HepG2 (cell line): Measurements from ENCODE around the gene SLC1A5. TPM values are rescaled to one million over a fixed set of nuclear protein-coding genes. Genes with fewer than 3 reads are reported as not detected.
A peak's percentile ranks its signal among the peaks of the same experiment; 100 is the strongest.

ENCODE experiments used
- ATAC-seq: fragments of 200-7000 bp; cut with Tn5 transposase; 3 replicates; pipeline ENCODE4 v1.9.1; 2020; ENCODE audit warnings: mild to moderate bottlenecking, moderate library complexity
- BruUV-seq: library from RNA; stranded (reverse); fragments of 400-500 nt; replicated peaks from 2 replicates; lab custom pipeline; 2021; lab: Mats Ljungman, UMichigan
- CTCF ChIA-PET: fragments of 300-600 bp; formaldehyde crosslinking; extraction: SDS; loops from one replicate; lab custom pipeline; 2021; ENCODE audit warnings: low total read pairs, inconsistent platforms, low intra/inter-chr PET ratio; lab: Yijun Ruan, JAX
- POLR2A ChIA-PET: fragments of 350-600 bp; sonication (Branson Sonifier 250); formaldehyde crosslinking; loops from one replicate; lab custom pipeline; 2020; ENCODE audit warnings: antibody characterized with exemption, inconsistent platforms; lab: Yijun Ruan, JAX
- DNase-seq: peaks from one replicate; pipeline ENCODE4 v3.0.0-alpha.2; 2015; ENCODE audit warnings: low spot score
- FAIRE-seq: peaks from 3 replicates; lab custom pipeline; 2011; peaks lifted over from hg19 to GRCh38; lab: Jason Lieb, UNC
- H2AFZ ChIP-seq: one replicate; pipeline ENCODE4 v1.6.1; 2011; ENCODE audit warnings: low read length, inconsistent platforms
- H3K27ac ChIP-seq: fragments of 300-600 bp; 3 replicates; pipeline ENCODE4 v1.8.0; 2011; ENCODE audit warnings: mixed run types, mild to moderate bottlenecking, mixed read lengths, low read length, inconsistent platforms; ENCODE audit not compliant: insufficient read depth; ENCODE audit errors: extremely low read length
- H3K27me3 ChIP-seq, 2 experiments: fragments of 200-600 bp in 1 of 2; 2 replicates in 1 of 2; 3 replicates in 1 of 2; pipeline versions ENCODE4 v1.6.0 to v1.8.0; 2011; ENCODE audit warnings: low read length in 2 of 2, mild to moderate bottlenecking in 2 of 2, moderate library complexity in 2 of 2, inconsistent platforms in 1 of 2; ENCODE audit not compliant: insufficient read depth in 2 of 2, control insufficient read depth in 1 of 2
- H3K36me3 ChIP-seq, 2 experiments: fragments of 200-600 bp in 1 of 2; replicated peaks in 1 of 2; 2 replicates in 1 of 2; 3 replicates in 1 of 2; pipeline versions ENCODE4 v1.5.1 to v1.8.0; 2011; ENCODE audit warnings: low read length in 2 of 2, inconsistent platforms in 1 of 2; ENCODE audit not compliant: insufficient read depth in 2 of 2, control insufficient read depth in 1 of 2
- H3K4me1 ChIP-seq: 2 replicates; pipeline ENCODE4 v1.5.1; 2012; ENCODE audit warnings: low read length, inconsistent platforms; ENCODE audit not compliant: insufficient read depth
- H3K4me2 ChIP-seq: 2 replicates; pipeline ENCODE4 v1.6.0; 2011; ENCODE audit warnings: low read depth, low read length, inconsistent platforms
- H3K4me3 ChIP-seq, 3 experiments: fragments of 200-600 bp in 1 of 3; sonication (generic), shearing (Covaris generic) in 1 of 3; replicated peaks in 1 of 3; 2 replicates each; pipeline ENCODE4 v1.5.1; 2011 to 2016; ENCODE audit warnings: low read length in 3 of 3, inconsistent platforms in 2 of 3, low read depth in 2 of 3, mild to moderate bottlenecking in 2 of 3, control low read depth in 1 of 3, mixed read lengths in 1 of 3; ENCODE audit not compliant: insufficient read depth in 1 of 3
- H3K79me2 ChIP-seq: one replicate; pipeline ENCODE4 v1.6.1; 2011; ENCODE audit warnings: low read length, inconsistent platforms; ENCODE audit not compliant: insufficient read depth
- H3K9ac ChIP-seq: 2 replicates; pipeline ENCODE4 v1.6.0; 2011; ENCODE audit warnings: mild to moderate bottlenecking, low read depth, low read length, inconsistent platforms; ENCODE audit not compliant: insufficient read depth
- H3K9me3 ChIP-seq: 2 replicates; pipeline ENCODE4 v1.5.1; 2012; ENCODE audit warnings: mild to moderate bottlenecking, low read length
- H4K20me1 ChIP-seq: 2 replicates; pipeline ENCODE4 v1.6.0; 2011; ENCODE audit warnings: inconsistent platforms, mild to moderate bottlenecking, low read length, moderate library complexity; ENCODE audit not compliant: insufficient read depth
- GZF1 ChIP-seq: sonication (generic); formaldehyde crosslinking; IDR thresholded peaks from 2 replicates; pipeline ENCODE4 v1.5.1; 2020; ENCODE audit warnings: mild to moderate bottlenecking, missing genetic modification reagents
- IRF2 ChIP-seq: IDR thresholded peaks from 2 replicates; pipeline ENCODE4 v1.6.1; 2018; ENCODE audit warnings: missing genetic modification reagents, missing compliant biosample characterization
- MEIS1 ChIP-seq: sonication (generic); formaldehyde crosslinking; IDR thresholded peaks from 2 replicates; pipeline ENCODE4 v1.9.0; 2021; ENCODE audit warnings: mild to moderate bottlenecking, missing genetic modification reagents, moderate library complexity, borderline replicate concordance
- MEIS2 ChIP-seq: sonication (generic); formaldehyde crosslinking; IDR thresholded peaks from 2 replicates; pipeline ENCODE4 v1.9.0; 2021; ENCODE audit warnings: mild to moderate bottlenecking, missing genetic modification reagents
- RAD21 ChIP-seq: fragments of 450-650 bp; formaldehyde crosslinking; IDR thresholded peaks from 2 replicates; pipeline ENCODE4 v1.5.0; 2020; ENCODE audit warnings: mild to moderate bottlenecking
- SAP130 ChIP-seq: IDR thresholded peaks from 2 replicates; pipeline ENCODE4 v1.6.1; 2016; ENCODE audit warnings: low read depth
- STAG1 ChIP-seq: sonication (generic); formaldehyde crosslinking; IDR thresholded peaks from 2 replicates; pipeline ENCODE4 v1.4.0; 2020; ENCODE audit warnings: missing genetic modification reagents
- SYNCRIP ChIP-seq: fragments of 200-400 bp; formaldehyde crosslinking; IDR thresholded peaks from 2 replicates; pipeline ENCODE4 v1.6.1; 2018; ENCODE audit warnings: mild to moderate bottlenecking, low read depth, low read length; ENCODE audit not compliant: insufficient read depth
- TEAD3 ChIP-seq: optimal IDR thresholded peaks from 2 replicates; pipeline ENCODE3; 2016; ENCODE audit warnings: borderline replicate concordance
- ZFX ChIP-seq: sonication (generic); formaldehyde crosslinking; IDR thresholded peaks from 2 replicates; pipeline ENCODE4 v1.4.0; 2020; ENCODE audit warnings: mild to moderate bottlenecking, low read depth, missing genetic modification reagents, moderate library complexity
- ZNF34 ChIP-seq: sonication (generic); formaldehyde crosslinking; IDR thresholded peaks from 2 replicates; pipeline ENCODE4 v1.4.0; 2020; ENCODE audit warnings: mild to moderate bottlenecking, missing genetic modification reagents, borderline replicate concordance
- WGBS: methylation state at CpG from one replicate; pipeline ENCODE4 v1.1.6; 2017; ENCODE audit warnings: low lambda C conversion rate; 5-methylcytosine and 5-hydroxymethylcytosine counted together
- in situ Hi-C: cut with HindIII; loops from 2 replicates; pipeline ENCODE4 v1.10.0; 2017; ENCODE audit warnings: low pct_unique_long_range_greater_than_20kb; ENCODE audit not compliant: extremely low pct_ligation_motif_present
- intact Hi-C: fragments of 100-400 bp; cut with micrococcal nuclease; formaldehyde crosslinking; loops from one replicate; pipeline ENCODE4 v1.10.0; 2022; ENCODE audit not compliant: unreplicated experiment
- polyA plus RNA-seq, 8 experiments: library from polyadenylated mRNA; depleted of rRNA in 3 of 8; stranded (reverse) in 7 of 8; unstranded in 1 of 8; fragments of >200 nt; fragmentation: Illumina TruSeq in 4 of 8; extraction: Trizol in 4 of 8; gene quantifications; 2 replicates each; pipeline versions ENCODE4 v1.2.1 to v1.2.3, GENCODE V29; 2011 to 2016; ENCODE audit warnings: low read depth in 4 of 8, missing spikeins in 1 of 8, mixed read lengths in 1 of 8; ENCODE audit not compliant: insufficient read depth in 1 of 8
- total RNA-seq, 5 experiments: library from RNA; depleted of rRNA; stranded (reverse); fragments of >200 nt; fragmentation: Illumina TruSeq; extraction: Trizol; gene quantifications; 2 replicates each; pipeline ENCODE4 v1.2.3, GENCODE V29; 2016; ENCODE audit warnings: low read depth in 1 of 5
- TF ChIP-seq, protein P1 (sequence below): sonication (generic); formaldehyde crosslinking; IDR thresholded peaks from 2 replicates; pipeline ENCODE4 v1.8.0; 2022; ENCODE audit warnings: missing genetic modification reagents, low read depth, mild to moderate bottlenecking, borderline replicate concordance
- TF ChIP-seq, protein P2 (sequence below): IDR thresholded peaks from 2 replicates; pipeline ENCODE4 v1.6.1; 2016; ENCODE audit warnings: low read depth, borderline replicate concordance
- TF ChIP-seq, protein P3 (sequence below), 2 experiments: sonication (generic) in 1 of 2; formaldehyde crosslinking in 1 of 2; IDR thresholded peaks; 2 replicates each; pipeline versions ENCODE4 v1.4.0 to v1.6.1; 2018 to 2020; ENCODE audit warnings: missing genetic modification reagents in 2 of 2, borderline replicate concordance in 1 of 2, low read depth in 1 of 2, mild to moderate bottlenecking in 1 of 2, missing biosample characterization in 1 of 2
- TF ChIP-seq, protein P4 (sequence below): sonication (generic); formaldehyde crosslinking; IDR thresholded peaks from 2 replicates; pipeline ENCODE4 v1.9.0; 2022; ENCODE audit warnings: missing genetic modification reagents, mild to moderate bottlenecking, borderline replicate concordance
- TF ChIP-seq, protein P5 (sequence below): sonication (generic); formaldehyde crosslinking; IDR thresholded peaks from 2 replicates; pipeline ENCODE4 v1.5.0; 2020; ENCODE audit warnings: mild to moderate bottlenecking, missing genetic modification reagents, moderate library complexity

The SLC1A5 gene
- total and polyA plus RNA-seq, 2 of the 13 experiments (the other 11 are each of a cell fraction or from before 2014, with no cell fraction given) = 120 to 159 TPM

DNA sequence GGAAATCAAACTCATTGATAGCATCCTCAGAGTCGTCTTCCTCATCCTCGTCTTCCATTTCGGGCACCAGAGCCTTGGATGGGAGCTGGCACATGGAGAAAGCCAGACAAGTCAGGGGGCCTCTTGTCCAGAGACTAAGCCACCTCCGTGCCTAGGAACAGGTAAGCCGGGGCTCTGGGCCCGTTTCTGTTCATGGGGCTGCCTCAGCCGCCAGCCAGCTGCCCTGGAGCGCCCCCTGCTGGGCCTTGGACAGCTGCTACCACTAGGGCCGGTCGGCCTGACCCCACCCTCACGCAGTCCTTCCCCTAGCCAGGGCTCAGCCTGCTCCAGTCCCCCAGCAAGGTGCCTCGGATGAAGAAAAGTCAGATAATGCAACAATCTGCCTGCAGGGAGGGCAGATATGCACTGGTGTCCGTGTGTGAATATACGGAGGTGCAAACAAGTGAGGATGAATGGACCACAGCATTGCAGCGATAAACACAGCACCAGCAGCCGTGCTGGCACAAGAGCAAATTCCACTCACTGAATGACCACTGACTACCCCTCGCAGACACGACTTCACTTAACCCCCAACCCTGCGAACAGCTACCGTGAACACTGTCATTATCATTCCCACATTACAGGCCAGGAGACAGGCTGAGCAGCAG, 59.6 kb downstream of the SLC1A5 start:
- ChIA-PET CTCF (interaction anchor here (2.8 kb wide), 1 partner anchor 24 kb away, joined by 22 read pairs; no protein-coding TSS in a partner anchor), POLR2A (interaction anchor here (1.0 to 1.3 kb wide), 2 partner anchors 9 to 12 kb away, joined by 3 read pairs; partner anchors contain the start of gene PRKD2)
- TF ChIP-seq, protein P1, sequence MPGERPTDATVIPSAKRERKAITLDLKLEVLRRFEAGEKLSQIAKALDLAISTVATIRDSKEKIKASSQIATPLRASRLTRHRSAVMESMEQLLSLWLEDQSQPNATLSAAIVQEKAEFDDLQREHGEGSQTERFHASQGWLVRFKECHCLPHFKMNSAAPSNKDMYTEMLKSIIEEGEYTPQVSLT (CRISPR knock-in tag) = no peak
- TF ChIP-seq GZF1 (CRISPR knock-in tag) (no peak), SAP130 (CRISPR knock-in tag) (0 out of 2 replicates have a peak, but pooled peaks have one; percentile 26), TEAD3 (CRISPR knock-in tag) (peak; percentile 16), ZFX (CRISPR knock-in tag) (peak; percentile 41; the same call in 1 of the 2 replicates), ZNF34 (no peak), SYNCRIP (no peak), STAG1 (CRISPR knock-in tag) (peak; percentile 72), IRF2 (0 out of 2 replicates have a peak, but pooled peaks have one; percentile 21), MEIS1 (CRISPR knock-in tag) (0 out of 2 replicates have a peak, but pooled peaks have one; percentile 23), MEIS2 (CRISPR knock-in tag) (0 out of 2 replicates have a peak, but pooled peaks have one; percentile 53), RAD21 (CRISPR knock-in tag) (peak; percentile 86)
- TF ChIP-seq, protein P2, sequence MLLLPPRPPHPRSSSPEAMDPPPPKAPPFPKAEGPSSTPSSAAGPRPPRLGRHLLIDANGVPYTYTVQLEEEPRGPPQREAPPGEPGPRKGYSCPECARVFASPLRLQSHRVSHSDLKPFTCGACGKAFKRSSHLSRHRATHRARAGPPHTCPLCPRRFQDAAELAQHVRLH = peak; percentile 36; the same call in 1 of the 2 replicates
- TF ChIP-seq, protein P3, sequence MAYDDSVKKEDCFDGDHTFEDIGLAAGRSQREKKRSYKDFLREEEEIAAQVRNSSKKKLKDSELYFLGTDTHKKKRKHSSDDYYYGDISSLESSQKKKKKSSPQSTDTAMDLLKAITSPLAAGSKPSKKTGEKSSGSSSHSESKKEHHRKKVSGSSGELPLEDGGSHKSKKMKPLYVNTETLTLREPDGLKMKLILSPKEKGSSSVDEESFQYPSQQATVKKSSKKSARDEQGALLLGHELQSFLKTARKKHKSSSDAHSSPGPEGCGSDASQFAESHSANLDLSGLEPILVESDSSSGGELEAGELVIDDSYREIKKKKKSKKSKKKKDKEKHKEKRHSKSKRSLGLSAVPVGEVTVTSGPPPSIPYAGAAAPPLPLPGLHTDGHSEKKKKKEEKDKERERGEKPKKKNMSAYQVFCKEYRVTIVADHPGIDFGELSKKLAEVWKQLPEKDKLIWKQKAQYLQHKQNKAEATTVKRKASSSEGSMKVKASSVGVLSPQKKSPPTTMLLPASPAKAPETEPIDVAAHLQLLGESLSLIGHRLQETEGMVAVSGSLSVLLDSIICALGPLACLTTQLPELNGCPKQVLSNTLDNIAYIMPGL (CRISPR knock-in tag; IDR thresholded peaks at IDR 0.05; ENCODE audit: borderline replicate concordance in 1 of 2, low read depth in 1 of 2) = peak in 1 of 2 experiments; percentile 44; a peak in 1 of 4 replicates
- TF ChIP-seq, protein P4, sequence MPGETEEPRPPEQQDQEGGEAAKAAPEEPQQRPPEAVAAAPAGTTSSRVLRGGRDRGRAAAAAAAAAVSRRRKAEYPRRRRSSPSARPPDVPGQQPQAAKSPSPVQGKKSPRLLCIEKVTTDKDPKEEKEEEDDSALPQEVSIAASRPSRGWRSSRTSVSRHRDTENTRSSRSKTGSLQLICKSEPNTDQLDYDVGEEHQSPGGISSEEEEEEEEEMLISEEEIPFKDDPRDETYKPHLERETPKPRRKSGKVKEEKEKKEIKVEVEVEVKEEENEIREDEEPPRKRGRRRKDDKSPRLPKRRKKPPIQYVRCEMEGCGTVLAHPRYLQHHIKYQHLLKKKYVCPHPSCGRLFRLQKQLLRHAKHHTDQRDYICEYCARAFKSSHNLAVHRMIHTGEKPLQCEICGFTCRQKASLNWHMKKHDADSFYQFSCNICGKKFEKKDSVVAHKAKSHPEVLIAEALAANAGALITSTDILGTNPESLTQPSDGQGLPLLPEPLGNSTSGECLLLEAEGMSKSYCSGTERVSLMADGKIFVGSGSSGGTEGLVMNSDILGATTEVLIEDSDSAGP (CRISPR knock-in tag) = peak; percentile 47; the same call in 1 of the 2 replicates
- TF ChIP-seq, protein P5, sequence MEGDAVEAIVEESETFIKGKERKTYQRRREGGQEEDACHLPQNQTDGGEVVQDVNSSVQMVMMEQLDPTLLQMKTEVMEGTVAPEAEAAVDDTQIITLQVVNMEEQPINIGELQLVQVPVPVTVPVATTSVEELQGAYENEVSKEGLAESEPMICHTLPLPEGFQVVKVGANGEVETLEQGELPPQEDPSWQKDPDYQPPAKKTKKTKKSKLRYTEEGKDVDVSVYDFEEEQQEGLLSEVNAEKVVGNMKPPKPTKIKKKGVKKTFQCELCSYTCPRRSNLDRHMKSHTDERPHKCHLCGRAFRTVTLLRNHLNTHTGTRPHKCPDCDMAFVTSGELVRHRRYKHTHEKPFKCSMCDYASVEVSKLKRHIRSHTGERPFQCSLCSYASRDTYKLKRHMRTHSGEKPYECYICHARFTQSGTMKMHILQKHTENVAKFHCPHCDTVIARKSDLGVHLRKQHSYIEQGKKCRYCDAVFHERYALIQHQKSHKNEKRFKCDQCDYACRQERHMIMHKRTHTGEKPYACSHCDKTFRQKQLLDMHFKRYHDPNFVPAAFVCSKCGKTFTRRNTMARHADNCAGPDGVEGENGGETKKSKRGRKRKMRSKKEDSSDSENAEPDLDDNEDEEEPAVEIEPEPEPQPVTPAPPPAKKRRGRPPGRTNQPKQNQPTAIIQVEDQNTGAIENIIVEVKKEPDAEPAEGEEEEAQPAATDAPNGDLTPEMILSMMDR (CRISPR knock-in tag) = peak; percentile 94

More for the DNA sequence above, 59.6 kb downstream of the SLC1A5 start:
- no TSS peak for BruUV-seq
- in situ Hi-C loops (no loop called here), intact Hi-C loops (loop anchor here (1.0 kb wide), 1 partner anchor 25 kb away; no protein-coding TSS in a partner anchor)
- WGBS = 56% methylated on average over 12 of the region's 20 CpGs
- Histone ChIP-seq H3K4me3 (no peak overlapping the region), H3K9me3 (no peaks in the 10 kb centered on the region), H3K36me3 (peaks cover 65 to 95% of the 10 kb centered on the region in 2 experiments), H3K79me2 (no peaks in the 10 kb centered on the region), H3K4me2 (no peak overlapping the region), H3K27ac (no peak overlapping the region), H3K4me1 (no peaks in the 10 kb centered on the region), H3K27me3 (no peaks in the 10 kb centered on the region), H2AFZ (no peak overlapping the region), H4K20me1 (peaks cover 13% of the 10 kb centered on the region; the same call in 1 of the 2 replicates), H3K9ac (no peak overlapping the region)
- DNase-seq (peak; percentile 27), ATAC-seq (peak; percentile 88), FAIRE-seq (no peak)
